Activated T-cell treated with anti-CD3 and anti-CD28 coated beads, Interleukin-2, amount 50 U/mL, for 72 hours (primary cell): Measurements from ENCODE around the gene SLC38A8. TPM values are rescaled to one million over a fixed set of nuclear protein-coding genes. Genes with fewer than 3 reads are reported as not detected.

Experiments used
- ATAC-seq, 2 donors: fragments of 150-1000 bp; cut with Tn5 transposase; replicated peaks in 1 of 2; 2 replicates each; pipeline ENCODE4 v1.10.0; 2021; ENCODE audit warnings: moderate library complexity in 2 of 2, mild to moderate bottlenecking in 1 of 2
- DNase-seq, 2 donors: peaks; one replicate each; pipeline ENCODE4 v3.0.0; 2021 to 2022; ENCODE audit warnings: mixed read lengths in 1 of 2
- H3K27ac Mint-ChIP-seq: one replicate; pipeline ENCODE4 v1.8.0; 2022; ENCODE audit warnings: mild to moderate bottlenecking, moderate library complexity, mixed read lengths
- H3K27me3 Mint-ChIP-seq: one replicate; pipeline ENCODE4 v1.8.0; 2022; ENCODE audit warnings: low read depth, mixed read lengths
- H3K36me3 Mint-ChIP-seq, 2 donors: one replicate each; pipeline ENCODE4 v1.8.0; 2022; ENCODE audit warnings: mixed read lengths in 2 of 2, mild to moderate bottlenecking in 1 of 2; ENCODE audit not compliant: insufficient read depth in 2 of 2
- H3K4me1 Mint-ChIP-seq: one replicate; pipeline ENCODE4 v1.8.0; 2022; ENCODE audit warnings: low read depth, mixed read lengths
- H3K4me3 Mint-ChIP-seq, 2 donors: one replicate each; pipeline ENCODE4 v1.8.0; 2022; ENCODE audit warnings: mild to moderate bottlenecking in 2 of 2, mixed read lengths in 2 of 2, moderate library complexity in 2 of 2
- H3K9me3 Mint-ChIP-seq, 2 donors: one replicate each; pipeline ENCODE4 v1.8.0; 2022; ENCODE audit warnings: mixed read lengths in 2 of 2
- total RNA-seq, 2 donors: library from RNA; stranded (reverse); gene quantifications; one replicate each; pipeline ENCODE4 v1.2.3, GENCODE V29; 2022

Gene SLC38A8
- total RNA-seq, 2 donors from 2014 or later, result not detected

- H3K27me3 Mint-ChIP-seq, result peaks cover 18% of the 10 kb centered on the region
- no peaks in the 10 kb centered on the region for H3K4me1 Mint-ChIP-seq
- no peaks in the 10 kb centered on the region for H3K36me3 Mint-ChIP-seq
- DNase-seq, result no peak
- ATAC-seq, result no peak
- no peak overlapping the region for H3K4me3 Mint-ChIP-seq
- no peaks in the 10 kb centered on the region for H3K9me3 Mint-ChIP-seq
- no peak overlapping the region for H3K27ac Mint-ChIP-seq
Measured at GRCh38 chr16:84042879-84043485, 387 bp upstream of the SLC38A8 start.

- DNase-seq (no peak), ATAC-seq (no peak)
- Mint-ChIP-seq H3K4me3 (no peak overlapping the region), H3K36me3 (no peaks in the 10 kb centered on the region), H3K9me3 (no peaks in the 10 kb centered on the region), H3K27me3 (peaks cover 18% of the 10 kb centered on the region), H3K4me1 (no peaks in the 10 kb centered on the region), H3K27ac (no peak overlapping the region)
Measured at GRCh38 chr16:84041881-84042280, 714 bp downstream of the SLC38A8 start.

GRCh38 chr16:84040823-84041820, 1.5 kb downstream of the SLC38A8 start:
- Mint-ChIP-seq H3K36me3 (no peaks in the 10 kb centered on the region), H3K9me3 (no peaks in the 10 kb centered on the region), H3K4me3 (no peak overlapping the region), H3K4me1 (no peaks in the 10 kb centered on the region), H3K27me3 (peaks cover 18% of the 10 kb centered on the region), H3K27ac (no peak overlapping the region)
- DNase-seq (no peak), ATAC-seq (no peak)

- Mint-ChIP-seq H3K27ac (no peak overlapping the region), H3K4me1 (no peaks in the 10 kb centered on the region), H3K36me3 (no peaks in the 10 kb centered on the region), H3K27me3 (peaks cover 26% of the 10 kb centered on the region), H3K4me3 (no peak overlapping the region), H3K9me3 (no peaks in the 10 kb centered on the region)
- ATAC-seq (no peak), DNase-seq (no peak)
Measured at GRCh38 chr16:84040226-84040822, 2.3 kb downstream of the SLC38A8 start.

- H3K36me3 Mint-ChIP-seq, result no peaks in the 10 kb centered on the region
Measured at GRCh38 chr16:84039696-84040095, 2.9 kb downstream of the SLC38A8 start.

GRCh38 chr16:84038469-84038868, 4.1 kb downstream of the SLC38A8 start:
- ATAC-seq, result no peak
- Mint-ChIP-seq H3K36me3 (no peaks in the 10 kb centered on the region), H3K27me3 (peaks cover 16% of the 10 kb centered on the region), H3K4me3 (no peak overlapping the region), H3K4me1 (no peaks in the 10 kb centered on the region), H3K27ac (no peak overlapping the region), H3K9me3 (no peaks in the 10 kb centered on the region)
- DNase-seq, result no peak

More at GRCh38 chr16:84039696-84040095, 2.9 kb downstream of the SLC38A8 start:
- no peak for DNase-seq
- H3K27ac Mint-ChIP-seq, result no peak overlapping the region
- H3K4me1 Mint-ChIP-seq, result no peaks in the 10 kb centered on the region
- no peaks in the 10 kb centered on the region for H3K9me3 Mint-ChIP-seq
- no peak overlapping the region for H3K4me3 Mint-ChIP-seq
- H3K27me3 Mint-ChIP-seq, result peaks cover 27% of the 10 kb centered on the region
- no peak for ATAC-seq

- Mint-ChIP-seq H3K4me1 (no peaks in the 10 kb centered on the region), H3K4me3 (no peak overlapping the region), H3K27ac (no peak overlapping the region), H3K9me3 (no peaks in the 10 kb centered on the region), H3K27me3 (peaks cover 14% of the 10 kb centered on the region), H3K36me3 (no peaks in the 10 kb centered on the region)
- ATAC-seq (no peak), DNase-seq (no peak)
Measured at GRCh38 chr16:84036982-84037425, 5.6 kb downstream of the SLC38A8 start.

- no peaks in the 10 kb centered on the region for H3K9me3 Mint-ChIP-seq
- H3K4me1 Mint-ChIP-seq, result no peaks in the 10 kb centered on the region
- no peak overlapping the region for H3K4me3 Mint-ChIP-seq
- H3K36me3 Mint-ChIP-seq, result no peaks in the 10 kb centered on the region
- peaks cover 14% of the 10 kb centered on the region for H3K27me3 Mint-ChIP-seq
- no peak overlapping the region for H3K27ac Mint-ChIP-seq
- no peak for DNase-seq
- ATAC-seq, result no peak
Measured at GRCh38 chr16:84036131-84036530, 6.5 kb downstream of the SLC38A8 start.

- H3K4me1 Mint-ChIP-seq, result peaks cover 11% of the 10 kb centered on the region
- no peaks in the 10 kb centered on the region for H3K36me3 Mint-ChIP-seq
- ATAC-seq (no peak), DNase-seq (no peak)
- no peak overlapping the region for H3K4me3 Mint-ChIP-seq
- no peaks in the 10 kb centered on the region for H3K9me3 Mint-ChIP-seq
- no peak overlapping the region for H3K27ac Mint-ChIP-seq
- H3K27me3 Mint-ChIP-seq, result peaks cover 27% of the 10 kb centered on the region
Measured at GRCh38 chr16:84034516-84034915, 8.1 kb downstream of the SLC38A8 start.

- no peak overlapping the region for H3K27ac Mint-ChIP-seq
- peaks cover 29% of the 10 kb centered on the region for H3K27me3 Mint-ChIP-seq
- H3K4me1 Mint-ChIP-seq, result peaks cover 16% of the 10 kb centered on the region
- no peaks in the 10 kb centered on the region for H3K36me3 Mint-ChIP-seq
- H3K9me3 Mint-ChIP-seq, result no peaks in the 10 kb centered on the region
- no peak overlapping the region for H3K4me3 Mint-ChIP-seq
- ATAC-seq, result no peak
- no peak for DNase-seq
Measured at GRCh38 chr16:84033251-84034195, 9.1 kb downstream of the SLC38A8 start.

GRCh38 chr16:84032458-84033178, 10.0 kb downstream of the SLC38A8 start:
- H3K4me1 Mint-ChIP-seq, result peaks cover 16% of the 10 kb centered on the region
- H3K4me3 Mint-ChIP-seq, result no peak overlapping the region
- H3K36me3 Mint-ChIP-seq, result no peaks in the 10 kb centered on the region
- no peaks in the 10 kb centered on the region for H3K9me3 Mint-ChIP-seq
- ATAC-seq, result no peak
- no peak for DNase-seq
- no peak overlapping the region for H3K27ac Mint-ChIP-seq
- peaks cover 34% of the 10 kb centered on the region for H3K27me3 Mint-ChIP-seq

- H3K27ac Mint-ChIP-seq, result no peak overlapping the region
- ATAC-seq, result no peak
- H3K27me3 Mint-ChIP-seq, result peaks cover 40% of the 10 kb centered on the region
Measured at GRCh38 chr16:84031556-84031955, 11.0 kb downstream of the SLC38A8 start.

More at GRCh38 chr16:84031556-84031955, 11.0 kb downstream of the SLC38A8 start:
- no peak overlapping the region for H3K4me3 Mint-ChIP-seq
- no peak for DNase-seq
- H3K9me3 Mint-ChIP-seq, result no peaks in the 10 kb centered on the region
- H3K4me1 Mint-ChIP-seq, result peaks cover 16% of the 10 kb centered on the region
- H3K36me3 Mint-ChIP-seq, result no peaks in the 10 kb centered on the region
